IPS-11a (cell line): ENCODE results near the gene PIMREG.

ENCODE experiments used
- H3K4me3 ChIP-seq: one replicate; pipeline ENCODE4 v1.5.1; 2013; ENCODE audit warnings: low read depth, low read length, control low read depth

Gene PIMREG

GRCh38 chr17:6461246-6461645, 17.0 kb downstream of the PIMREG start:
- no peak overlapping the region for H3K4me3 ChIP-seq

GRCh38 chr17:6461792-6462524, 17.7 kb downstream of the PIMREG start:
- no peak overlapping the region for H3K4me3 ChIP-seq

- H3K4me3 ChIP-seq = no peak overlapping the region
Observed at GRCh38 chr17:6462692-6463091, 18.4 kb downstream of the PIMREG start.

- no peak overlapping the region for H3K4me3 ChIP-seq
Observed at GRCh38 chr17:6463616-6464445, 19.6 kb downstream of the PIMREG start.

GRCh38 chr17:6464446-6465041, 20.3 kb downstream of the PIMREG start:
- no peak overlapping the region for H3K4me3 ChIP-seq

- no peak overlapping the region for H3K4me3 ChIP-seq
Observed at GRCh38 chr17:6465206-6466003, 21.1 kb downstream of the PIMREG start.

- H3K4me3 ChIP-seq = no peak overlapping the region
Observed at GRCh38 chr17:6467567-6467966, 23.3 kb downstream of the PIMREG start.

- no peak overlapping the region for H3K4me3 ChIP-seq
Observed at GRCh38 chr17:6468051-6468790, 24.0 kb downstream of the PIMREG start.

- H3K4me3 ChIP-seq = no peak overlapping the region
Observed at GRCh38 chr17:6470146-6470718, 26.0 kb downstream of the PIMREG start.

- no peak overlapping the region for H3K4me3 ChIP-seq
Observed at GRCh38 chr17:6470751-6471521, 26.7 kb downstream of the PIMREG start.

GRCh38 chr17:6471531-6472465, 27.5 kb downstream of the PIMREG start:
- H3K4me3 ChIP-seq = no peak overlapping the region

GRCh38 chr17:6472517-6472916, 28.3 kb downstream of the PIMREG start:
- H3K4me3 ChIP-seq = no peak overlapping the region

- H3K4me3 ChIP-seq = no peak overlapping the region
Observed at GRCh38 chr17:6473128-6473767, 29.0 kb downstream of the PIMREG start.

- H3K4me3 ChIP-seq = no peak overlapping the region
Observed at GRCh38 chr17:6474376-6474775, 30.1 kb downstream of the PIMREG start.

- no peak overlapping the region for H3K4me3 ChIP-seq
Observed at GRCh38 chr17:6474906-6475305, 30.7 kb downstream of the PIMREG start.

GRCh38 chr17:6475411-6475810, 31.2 kb downstream of the PIMREG start:
- H3K4me3 ChIP-seq = no peak overlapping the region

GRCh38 chr17:6476076-6476809, 32.0 kb downstream of the PIMREG start:
- no peak overlapping the region for H3K4me3 ChIP-seq
